OCI-LY3 (cell line): ENCODE data around the gene SH2D5.

ENCODE experiments used
- EZH2phosphoT487 ChIP-seq: fragments of 200-600 bp; shearing (Covaris generic); IDR thresholded peaks from 2 replicates; pipeline ENCODE4 v1.6.1; 2018; ENCODE audit warnings: antibody characterized with exemption, mixed run types, low read depth
- TF ChIP-seq, protein P1 (sequence below): fragments of 200-600, 300-600 bp; sonication (generic); IDR thresholded peaks from 2 replicates; pipeline ENCODE4 v1.5.1; 2014; ENCODE audit warnings: antibody characterized with exemption, low read length, low read depth

DNA sequence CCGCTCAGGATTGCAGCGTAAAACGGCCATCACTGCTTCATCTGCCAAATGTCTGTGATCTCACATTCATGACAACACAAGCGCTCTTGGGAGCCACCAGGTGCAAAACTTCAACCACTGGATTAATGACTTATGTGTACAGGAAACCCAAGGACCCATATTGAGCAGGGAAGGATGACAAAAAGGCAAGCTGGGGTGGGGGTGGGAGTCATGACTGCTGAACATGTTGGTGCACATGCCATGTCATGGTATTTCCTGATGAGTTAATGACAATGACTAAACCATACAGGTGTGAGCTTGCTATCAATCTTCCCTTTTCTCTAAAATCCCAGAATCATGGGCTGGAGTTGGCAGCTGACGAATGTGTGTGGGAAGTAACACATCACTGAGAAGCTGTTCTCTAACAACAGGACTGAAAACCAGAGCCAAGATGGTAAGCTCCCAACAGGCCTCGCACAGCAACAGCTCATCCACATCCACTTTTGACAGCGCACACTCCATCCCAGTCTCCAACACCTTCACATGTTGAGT, 3.1 kb upstream of the SH2D5 start:
- TF ChIP-seq EZH2phosphoT487 = no peak
- TF ChIP-seq, protein P1, sequence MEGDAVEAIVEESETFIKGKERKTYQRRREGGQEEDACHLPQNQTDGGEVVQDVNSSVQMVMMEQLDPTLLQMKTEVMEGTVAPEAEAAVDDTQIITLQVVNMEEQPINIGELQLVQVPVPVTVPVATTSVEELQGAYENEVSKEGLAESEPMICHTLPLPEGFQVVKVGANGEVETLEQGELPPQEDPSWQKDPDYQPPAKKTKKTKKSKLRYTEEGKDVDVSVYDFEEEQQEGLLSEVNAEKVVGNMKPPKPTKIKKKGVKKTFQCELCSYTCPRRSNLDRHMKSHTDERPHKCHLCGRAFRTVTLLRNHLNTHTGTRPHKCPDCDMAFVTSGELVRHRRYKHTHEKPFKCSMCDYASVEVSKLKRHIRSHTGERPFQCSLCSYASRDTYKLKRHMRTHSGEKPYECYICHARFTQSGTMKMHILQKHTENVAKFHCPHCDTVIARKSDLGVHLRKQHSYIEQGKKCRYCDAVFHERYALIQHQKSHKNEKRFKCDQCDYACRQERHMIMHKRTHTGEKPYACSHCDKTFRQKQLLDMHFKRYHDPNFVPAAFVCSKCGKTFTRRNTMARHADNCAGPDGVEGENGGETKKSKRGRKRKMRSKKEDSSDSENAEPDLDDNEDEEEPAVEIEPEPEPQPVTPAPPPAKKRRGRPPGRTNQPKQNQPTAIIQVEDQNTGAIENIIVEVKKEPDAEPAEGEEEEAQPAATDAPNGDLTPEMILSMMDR = no peak
